ENCODE measurements around the gene MPZL1.

Gene MPZL1

GRCh38 chr1:167683226-167683625, 38.6 kb upstream of the MPZL1 start:
- no peak for TF ChIP-seq POLR2AphosphoS5 (IDR thresholded peaks at IDR 0.05; ENCODE audit: low read depth)
- no peak for TF ChIP-seq REST (IDR thresholded peaks at IDR 0.05; ENCODE audit: insufficient replicate concordance, low read depth)
- no peak for TF ChIP-seq CTCF (IDR thresholded peaks at IDR 0.05; ENCODE audit: insufficient read depth, low read length)
- TF ChIP-seq GABPA (IDR thresholded peaks at IDR 0.05; ENCODE audit: low read depth) = no peak
- TF ChIP-seq SPI1 (IDR thresholded peaks at IDR 0.05; ENCODE audit: borderline replicate concordance, low read depth) = no peak
- no peak overlapping the region for H3K4me3 ChIP-seq (replicated peaks; ENCODE audit: insufficient read depth, low read length)
- no peaks in the 10 kb centered on the region for H3K27me3 ChIP-seq (ENCODE audit: insufficient read depth, poor library complexity, severe bottlenecking)
- no peak overlapping the region for H3K27ac ChIP-seq (replicated peaks)
- DNase-seq (ENCODE audit: low read depth in 1 of 2, low spot score in 1 of 2) = no peak

- Histone ChIP-seq H3K27ac (replicated peaks) (no peak overlapping the region), H3K4me3 (replicated peaks; ENCODE audit: insufficient read depth, low read length) (no peak overlapping the region), H3K27me3 (ENCODE audit: insufficient read depth, poor library complexity, severe bottlenecking) (no peaks in the 10 kb centered on the region)
- no peak for DNase-seq (ENCODE audit: low read depth in 1 of 2, low spot score in 1 of 2)
- TF ChIP-seq SPI1 (IDR thresholded peaks at IDR 0.05; ENCODE audit: borderline replicate concordance, low read depth) = no peak
- no peak for TF ChIP-seq POLR2AphosphoS5 (IDR thresholded peaks at IDR 0.05; ENCODE audit: low read depth)
- TF ChIP-seq CTCF (IDR thresholded peaks at IDR 0.05; ENCODE audit: insufficient read depth, low read length) = no peak
- TF ChIP-seq REST (IDR thresholded peaks at IDR 0.05; ENCODE audit: insufficient replicate concordance, low read depth) = no peak
- TF ChIP-seq GABPA (IDR thresholded peaks at IDR 0.05; ENCODE audit: low read depth) = no peak
Measured at GRCh38 chr1:167683641-167684502, 37.9 kb upstream of the MPZL1 start.

- DNase-seq (ENCODE audit: low read depth in 1 of 2, low spot score in 1 of 2) = no peak
- Histone ChIP-seq H3K27ac (replicated peaks) (no peak overlapping the region), H3K4me3 (replicated peaks; ENCODE audit: insufficient read depth, low read length) (no peak overlapping the region), H3K27me3 (ENCODE audit: insufficient read depth, poor library complexity, severe bottlenecking) (no peaks in the 10 kb centered on the region)
- TF ChIP-seq CTCF (IDR thresholded peaks at IDR 0.05; ENCODE audit: insufficient read depth, low read length) = no peak
- no peak for TF ChIP-seq GABPA (IDR thresholded peaks at IDR 0.05; ENCODE audit: low read depth)
- TF ChIP-seq SPI1 (IDR thresholded peaks at IDR 0.05; ENCODE audit: borderline replicate concordance, low read depth) = no peak
- TF ChIP-seq REST (IDR thresholded peaks at IDR 0.05; ENCODE audit: insufficient replicate concordance, low read depth) = no peak
- no peak for TF ChIP-seq POLR2AphosphoS5 (IDR thresholded peaks at IDR 0.05; ENCODE audit: low read depth)
Measured at GRCh38 chr1:167685844-167686243, 35.9 kb upstream of the MPZL1 start.

Measured in HL-60 (cell line).